GOT3 (cell line): ENCODE measurements around the gene NME3.

Source experiments
- DNase-seq: peaks from one replicate; lab custom pipeline; 2025; ENCODE audit warnings: mixed read lengths; lab: John Stamatoyannopoulos, UW

NME3 gene

GRCh38 chr16:1768767-1769401 lies 2.5 kb downstream of the NME3 start:
- DNase-seq = no peak

DNA sequence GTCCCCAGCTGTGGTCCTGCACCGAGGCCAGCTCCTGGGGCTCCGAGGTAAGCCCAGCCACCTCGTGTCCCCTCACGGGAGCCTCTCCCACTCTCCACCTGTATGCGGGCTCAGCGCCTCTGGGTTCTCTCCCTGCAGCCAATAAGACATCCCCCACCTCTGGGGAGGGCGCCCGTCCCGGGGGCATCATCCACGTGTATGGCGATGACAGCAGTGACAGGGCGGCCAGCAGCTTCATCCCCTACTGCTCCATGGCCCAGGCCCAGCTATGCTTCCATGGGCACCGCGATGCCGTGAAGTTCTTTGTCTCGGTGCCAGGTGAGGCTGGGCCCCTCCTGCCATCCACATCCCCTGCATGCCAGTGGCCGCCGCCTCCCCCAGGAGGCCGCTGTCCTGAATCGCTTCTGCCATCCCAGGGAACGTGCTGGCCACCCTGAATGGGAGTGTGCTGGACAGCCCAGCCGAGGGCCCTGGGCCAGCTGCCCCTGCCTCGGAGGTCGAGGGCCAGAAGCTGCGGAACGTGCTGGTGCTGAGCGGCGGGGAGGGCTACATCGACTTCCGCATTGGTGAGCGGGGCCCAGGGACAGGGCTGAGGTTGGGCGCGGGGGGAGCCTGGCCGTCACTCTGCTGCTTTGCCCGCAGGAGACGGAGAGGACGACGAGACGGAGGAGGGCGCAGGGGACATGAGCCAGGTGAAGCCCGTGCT lies 3.1 kb downstream of the NME3 start:
- no peak for DNase-seq

GRCh38 chr16:1767116-1767994 lies 4.0 kb downstream of the NME3 start:
- no peak for DNase-seq

DNA sequence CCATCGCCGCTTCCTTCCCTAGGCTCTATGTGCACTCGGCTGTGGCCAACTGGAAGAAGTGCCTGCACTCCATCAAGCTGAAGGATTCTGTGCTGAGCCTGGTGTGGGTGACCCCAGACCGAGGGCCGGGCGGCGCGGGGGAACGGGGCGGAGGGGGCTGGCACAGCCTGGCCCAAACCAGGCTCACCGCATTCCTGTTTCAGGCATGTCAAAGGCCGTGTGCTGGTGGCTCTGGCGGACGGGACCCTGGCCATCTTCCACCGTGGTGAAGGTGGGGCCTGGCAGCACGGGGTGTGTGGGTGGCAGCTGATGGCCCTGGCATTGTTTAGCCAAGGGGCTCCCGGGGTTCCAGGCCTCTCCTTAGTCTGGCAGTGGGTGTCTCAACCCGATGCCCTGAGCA lies 4.6 kb downstream of the NME3 start:
- no peak for DNase-seq

DNA sequence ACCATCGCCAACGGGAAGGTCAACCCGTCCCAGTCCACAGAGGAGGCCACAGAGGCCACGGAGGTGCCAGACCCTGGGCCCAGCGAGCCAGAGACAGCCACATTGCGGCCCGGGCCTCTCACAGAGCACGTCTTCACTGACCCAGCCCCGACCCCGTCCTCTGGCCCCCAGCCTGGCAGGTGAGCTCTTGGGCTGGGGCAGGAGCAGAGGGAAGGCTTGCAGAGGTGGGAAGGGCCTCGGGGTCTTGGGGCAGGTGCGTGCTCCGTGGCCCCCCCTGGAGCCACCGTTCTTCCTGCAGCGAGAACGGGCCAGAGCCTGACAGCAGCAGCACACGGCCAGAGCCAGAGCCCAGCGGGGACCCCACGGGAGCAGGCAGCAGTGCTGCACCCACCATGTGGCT lies 5.1 kb downstream of the NME3 start:
- DNase-seq = no peak

DNA sequence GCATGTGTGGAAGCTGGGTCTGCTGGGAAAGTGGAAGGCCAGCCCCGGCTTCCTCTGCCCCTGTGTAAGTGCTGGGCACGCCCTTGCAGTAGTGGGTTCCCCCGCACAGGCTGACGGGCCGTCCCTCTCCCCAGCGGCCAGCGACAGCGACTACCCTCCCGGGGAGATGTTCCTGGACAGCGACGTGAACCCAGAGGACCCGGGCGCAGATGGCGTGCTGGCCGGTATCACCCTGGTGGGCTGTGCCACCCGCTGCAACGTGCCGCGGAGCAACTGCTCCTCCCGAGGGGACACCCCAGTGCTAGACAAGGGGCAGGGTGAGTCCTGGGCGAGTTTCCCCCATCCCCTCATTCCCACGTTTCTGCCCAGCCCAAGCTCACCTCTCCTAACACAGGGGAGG lies 5.5 kb downstream of the NME3 start:
- no peak for DNase-seq

DNA sequence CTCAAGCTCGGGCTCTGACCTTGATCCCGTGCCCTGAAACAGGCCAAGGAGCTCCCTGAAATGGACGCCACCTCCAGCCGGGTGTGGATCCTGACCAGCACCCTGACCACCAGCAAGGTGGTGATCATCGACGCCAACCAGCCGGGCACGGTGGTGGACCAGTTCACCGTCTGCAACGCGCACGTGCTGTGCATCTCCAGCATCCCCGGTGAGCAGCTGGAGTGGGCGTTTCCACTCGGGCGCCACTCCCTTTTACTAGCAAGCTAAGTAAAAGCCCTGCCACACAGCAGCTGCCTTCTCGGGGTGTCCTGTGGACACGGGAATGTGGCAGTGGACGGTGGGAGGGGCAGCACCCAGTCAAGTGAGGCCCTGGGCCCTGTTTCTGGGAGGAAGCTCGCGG lies 6.4 kb downstream of the NME3 start:
- no peak for DNase-seq

GRCh38 chr16:1763521-1764511 lies 7.5 kb downstream of the NME3 start:
- DNase-seq = no peak

DNA sequence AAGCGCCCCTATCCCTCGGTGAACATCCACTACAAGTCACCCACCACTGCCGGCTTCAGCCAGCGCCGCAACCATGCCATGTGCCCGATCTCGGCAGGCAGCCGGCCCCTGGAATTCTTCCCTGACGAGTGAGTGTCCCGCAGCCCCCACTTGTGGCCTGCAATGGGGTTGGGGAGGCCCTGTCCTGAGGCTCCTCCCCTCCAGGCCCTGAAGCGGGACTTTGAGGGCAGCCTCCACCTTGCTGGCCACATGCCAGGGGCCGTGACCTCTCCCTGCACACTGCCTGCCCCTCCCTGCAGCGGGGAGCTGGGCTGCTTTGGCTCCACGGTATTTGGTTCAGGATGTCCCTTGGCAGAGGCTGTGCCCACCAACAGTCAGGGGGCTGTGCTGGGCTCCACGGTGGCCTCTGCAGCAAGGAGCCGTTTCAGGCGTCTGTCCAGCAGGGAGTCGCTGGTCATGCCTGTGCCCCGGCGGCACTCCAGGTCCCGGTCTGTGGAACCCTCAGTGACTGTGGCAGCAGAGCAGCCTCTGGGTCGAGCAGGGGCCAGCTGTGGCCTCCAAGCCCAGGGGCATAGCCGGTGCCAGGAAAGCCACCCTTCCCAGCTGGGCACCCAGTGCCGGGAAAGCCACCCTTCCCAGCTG lies 8.3 kb downstream of the NME3 start:
- no peak for DNase-seq

DNA sequence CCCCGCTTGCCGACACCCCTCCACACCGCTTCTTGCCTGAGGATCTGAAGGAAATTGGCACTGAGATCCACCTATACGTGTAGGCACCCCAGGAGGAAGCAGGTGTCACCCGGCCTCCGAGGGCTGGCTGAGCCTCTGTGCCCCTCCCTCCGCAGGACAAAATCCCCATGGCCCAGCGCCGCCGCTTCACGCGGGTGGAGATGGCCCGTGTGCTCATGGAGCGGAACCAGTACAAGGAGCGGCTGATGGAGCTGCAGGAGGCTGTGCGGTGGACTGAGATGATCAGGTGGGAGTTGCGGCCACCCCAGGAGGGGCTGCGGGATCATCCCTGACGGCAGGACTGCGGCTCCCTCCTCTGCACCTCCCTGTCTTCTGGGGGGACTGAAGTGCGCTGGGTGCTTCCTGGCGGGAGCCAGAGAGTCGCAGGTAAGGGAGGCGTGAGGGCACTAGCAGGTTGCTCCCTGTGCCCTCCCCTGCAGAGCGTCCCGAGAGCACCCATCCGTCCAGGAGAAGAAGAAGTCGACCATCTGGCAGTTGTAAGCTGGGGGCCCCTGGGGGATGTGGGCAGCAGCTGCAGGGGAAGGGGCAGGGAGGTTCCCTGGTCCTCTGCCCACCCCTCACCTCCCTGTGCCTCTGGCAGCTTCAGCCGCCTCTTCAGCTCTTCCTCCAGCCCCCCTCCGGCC lies 9.0 kb downstream of the NME3 start:
- no peak for DNase-seq

DNA sequence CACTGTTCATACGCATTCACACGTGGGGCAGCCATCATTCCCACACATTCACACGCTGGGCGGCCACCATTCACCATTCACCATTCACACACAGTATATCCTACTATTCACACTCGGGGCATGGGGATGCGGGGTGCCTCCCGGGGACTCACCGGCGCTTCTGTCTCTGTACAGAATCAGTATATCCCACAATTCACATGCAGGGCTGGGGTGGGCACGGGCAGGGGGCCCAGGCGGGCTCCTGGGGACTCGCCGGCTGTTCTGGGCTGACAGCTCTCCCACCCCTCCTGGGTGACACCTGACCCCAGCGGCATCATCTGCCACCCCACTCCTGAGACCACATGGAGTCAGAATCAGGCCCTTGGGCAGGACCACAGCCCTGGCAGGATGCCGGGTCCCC lies 9.6 kb downstream of the NME3 start:
- no peak for DNase-seq

GRCh38 chr16:1760911-1761310 lies 10.4 kb downstream of the NME3 start:
- DNase-seq = no peak

DNA sequence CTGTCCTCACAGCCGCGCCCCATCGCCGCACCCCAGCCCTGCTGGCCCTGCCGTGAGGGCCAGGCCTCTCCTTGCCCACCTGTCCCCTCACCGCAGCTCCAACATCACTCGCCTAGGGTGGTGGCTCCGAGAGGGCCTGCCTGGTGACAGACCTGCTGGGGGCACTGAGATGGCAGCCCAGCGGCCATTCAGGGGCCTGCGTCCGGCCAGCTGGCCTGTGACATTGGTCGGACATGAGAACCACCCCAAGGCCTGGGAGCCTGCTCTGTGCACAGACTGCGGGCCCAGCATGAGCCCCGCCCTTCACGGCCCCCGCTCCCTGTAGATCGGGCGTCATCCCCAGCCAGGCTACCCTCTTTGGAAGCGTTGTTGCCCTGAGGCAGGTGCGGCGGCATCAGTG lies 11.8 kb downstream of the NME3 start:
- DNase-seq = no peak

DNA sequence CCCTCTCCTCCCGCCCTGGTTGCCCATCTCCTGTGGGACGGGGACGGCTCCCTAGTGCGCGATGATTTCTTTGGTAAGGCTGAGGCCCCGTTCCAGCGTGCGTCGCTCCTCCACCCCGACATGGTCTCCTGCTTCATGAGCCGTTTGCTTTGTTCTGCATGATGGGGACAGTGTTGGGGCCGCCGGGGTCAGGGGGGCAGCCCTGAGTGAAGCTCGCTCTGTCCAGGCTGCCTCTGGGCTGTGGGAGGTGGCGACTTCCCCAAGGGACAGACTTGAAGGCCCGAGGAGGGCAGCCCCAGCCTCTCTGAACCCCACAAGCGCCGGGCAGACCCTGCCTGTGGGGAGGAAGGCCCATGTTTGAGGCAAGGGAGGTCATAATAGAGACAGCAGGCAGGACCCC lies 12.4 kb downstream of the NME3 start:
- no peak for DNase-seq

GRCh38 chr16:1757714-1758461 lies 13.5 kb downstream of the NME3 start:
- DNase-seq = no peak

DNA sequence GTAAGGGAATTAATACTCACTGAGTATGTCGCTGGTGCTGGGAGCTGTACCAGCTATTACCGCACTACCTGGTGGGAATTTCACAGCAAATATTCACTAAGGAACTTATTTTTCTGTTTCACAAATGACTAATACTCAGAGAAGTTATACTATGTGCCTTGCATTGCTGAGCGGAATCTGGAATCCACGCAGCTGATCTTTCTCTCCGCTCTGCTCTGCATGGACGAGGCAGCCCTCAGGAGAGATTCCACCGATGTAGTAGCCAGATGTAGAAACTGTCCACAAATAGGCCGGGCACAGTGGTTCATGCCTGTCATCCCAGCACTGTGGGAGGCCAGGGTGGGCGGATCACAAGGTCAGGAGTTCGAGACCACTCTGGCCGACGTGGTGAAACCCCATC lies 17.1 kb downstream of the NME3 start:
- no peak for DNase-seq

DNA sequence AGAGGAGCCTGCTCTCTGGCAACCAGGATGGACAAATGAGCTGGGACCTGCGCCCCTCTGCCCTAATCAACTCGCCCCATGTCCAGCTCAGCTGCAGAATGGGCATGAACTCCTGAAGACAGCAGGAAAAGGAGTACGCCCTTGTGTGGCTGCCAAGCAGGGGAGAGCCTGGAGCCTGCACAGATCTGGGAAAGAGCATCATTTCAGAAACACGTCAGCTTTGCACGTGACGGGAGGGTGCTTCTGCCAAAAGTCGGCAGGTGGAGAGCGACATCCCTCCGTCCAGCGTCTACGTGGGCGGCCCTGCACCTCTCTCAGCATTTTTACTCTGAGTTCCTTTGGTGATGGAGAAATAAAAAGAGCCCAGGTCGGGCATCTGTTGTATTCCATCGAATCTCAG lies 18.5 kb downstream of the NME3 start:
- DNase-seq = no peak

DNA sequence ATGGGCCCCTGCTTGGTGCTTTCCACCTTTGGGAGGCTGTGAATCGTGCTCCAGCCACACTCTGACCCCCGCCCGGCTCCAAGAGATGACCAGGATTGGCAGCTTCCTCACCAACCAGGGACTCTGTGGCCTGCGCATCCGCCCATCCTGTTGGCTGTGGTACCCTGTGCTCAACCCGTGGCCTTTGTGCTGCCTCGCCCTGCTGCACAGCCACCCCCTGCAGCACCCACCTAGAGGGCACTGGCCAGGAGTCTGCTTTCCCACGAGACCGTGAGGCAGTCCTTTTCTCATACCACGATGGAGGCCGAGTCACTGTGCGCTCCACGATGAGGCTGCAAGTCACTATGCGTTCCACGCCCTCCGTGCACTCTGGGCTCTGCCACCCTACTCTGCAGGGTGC lies 19.4 kb downstream of the NME3 start:
- DNase-seq = no peak

- no peak for DNase-seq
These were observed 21.9 kb downstream of the NME3 start for GRCh38 chr16:1749152-1750117.
